Parathyroid adenoma (tissue), 2 donors: ENCODE measurements around the gene PRKN.

Source experiments
- H2AFZ ChIP-seq: fragments of 300-600 bp; sonication (generic); one replicate; pipeline ENCODE4 v1.7.0; 2017; ENCODE audit warnings: antibody characterized with exemption, mild to moderate bottlenecking
- H3K27ac ChIP-seq: fragments of 300-600 bp; sonication (generic); one replicate; pipeline ENCODE4 v1.7.0; 2017
- H3K27me3 ChIP-seq: fragments of 300-600 bp; sonication (generic); one replicate; pipeline ENCODE4 v1.7.0; 2017; ENCODE audit warnings: low read length; ENCODE audit not compliant: control insufficient read depth, insufficient read depth
- H3K36me3 ChIP-seq: fragments of 300-600 bp; sonication (generic); one replicate; pipeline ENCODE4 v1.7.0; 2017; ENCODE audit warnings: low read length; ENCODE audit not compliant: control insufficient read depth, insufficient read depth
- H3K4me1 ChIP-seq: fragments of 300-600 bp; sonication (generic); one replicate; pipeline ENCODE4 v1.7.0; 2017; ENCODE audit warnings: control low read depth
- H3K4me2 ChIP-seq: fragments of 300-600 bp; sonication (generic); one replicate; pipeline ENCODE4 v1.7.0; 2017; ENCODE audit warnings: low read length
- H3K4me3 ChIP-seq: fragments of 300-600 bp; sonication (generic); one replicate; pipeline ENCODE4 v1.7.0; 2017; ENCODE audit warnings: low read depth, low read length
- H3K79me2 ChIP-seq: fragments of 300-600 bp; sonication (generic); one replicate; pipeline ENCODE4 v1.7.0; 2017; ENCODE audit warnings: control low read depth
- H3K9ac ChIP-seq: fragments of 300-600 bp; sonication (generic); one replicate; pipeline ENCODE4 v1.7.0; 2017; ENCODE audit warnings: mild to moderate bottlenecking
- H3K9me3 ChIP-seq: fragments of 300-600 bp; sonication (generic); one replicate; pipeline ENCODE4 v1.7.0; 2017; ENCODE audit warnings: low read length; ENCODE audit not compliant: control insufficient read depth
- TF ChIP-seq, protein P1 (sequence below): fragments of 300-600 bp; sonication (generic); IDR thresholded peaks from one replicate; pipeline ENCODE4 v1.7.0; 2017; ENCODE audit warnings: antibody characterized with exemption, mild to moderate bottlenecking
- donor health status: primary hyperparathyroidism.

The PRKN gene

DNA sequence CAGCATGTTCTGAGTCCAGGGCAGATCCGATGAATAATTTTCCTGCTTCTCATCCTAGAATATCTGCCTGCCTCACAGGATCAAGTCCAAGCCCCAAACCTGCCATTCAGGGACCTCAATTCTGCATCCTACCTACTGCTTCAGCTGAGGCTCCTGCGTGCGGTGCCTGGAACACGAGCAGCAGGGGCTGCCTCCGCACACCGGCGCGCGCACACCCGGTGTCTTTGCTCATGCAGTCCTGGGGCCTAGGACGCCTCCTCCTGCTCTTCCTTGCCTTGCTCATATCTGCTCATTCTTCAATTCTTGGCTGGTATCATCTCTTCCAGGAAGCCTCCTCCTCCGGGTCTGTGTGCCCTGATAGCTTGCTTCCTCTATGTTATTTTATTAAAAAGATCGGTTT is 1372.6 kb downstream of the PRKN start:
- Histone ChIP-seq H2AFZ (no peak overlapping the region), H3K79me2 (no peaks in the 10 kb centered on the region), H3K9me3 (no peaks in the 10 kb centered on the region), H3K4me1 (no peaks in the 10 kb centered on the region), H3K4me2 (no peak overlapping the region), H3K4me3 (no peak overlapping the region), H3K27me3 (no peaks in the 10 kb centered on the region), H3K9ac (no peak overlapping the region), H3K36me3 (no peaks in the 10 kb centered on the region), H3K27ac (no peak overlapping the region)
- TF ChIP-seq, protein P1, sequence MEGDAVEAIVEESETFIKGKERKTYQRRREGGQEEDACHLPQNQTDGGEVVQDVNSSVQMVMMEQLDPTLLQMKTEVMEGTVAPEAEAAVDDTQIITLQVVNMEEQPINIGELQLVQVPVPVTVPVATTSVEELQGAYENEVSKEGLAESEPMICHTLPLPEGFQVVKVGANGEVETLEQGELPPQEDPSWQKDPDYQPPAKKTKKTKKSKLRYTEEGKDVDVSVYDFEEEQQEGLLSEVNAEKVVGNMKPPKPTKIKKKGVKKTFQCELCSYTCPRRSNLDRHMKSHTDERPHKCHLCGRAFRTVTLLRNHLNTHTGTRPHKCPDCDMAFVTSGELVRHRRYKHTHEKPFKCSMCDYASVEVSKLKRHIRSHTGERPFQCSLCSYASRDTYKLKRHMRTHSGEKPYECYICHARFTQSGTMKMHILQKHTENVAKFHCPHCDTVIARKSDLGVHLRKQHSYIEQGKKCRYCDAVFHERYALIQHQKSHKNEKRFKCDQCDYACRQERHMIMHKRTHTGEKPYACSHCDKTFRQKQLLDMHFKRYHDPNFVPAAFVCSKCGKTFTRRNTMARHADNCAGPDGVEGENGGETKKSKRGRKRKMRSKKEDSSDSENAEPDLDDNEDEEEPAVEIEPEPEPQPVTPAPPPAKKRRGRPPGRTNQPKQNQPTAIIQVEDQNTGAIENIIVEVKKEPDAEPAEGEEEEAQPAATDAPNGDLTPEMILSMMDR = no peak

DNA sequence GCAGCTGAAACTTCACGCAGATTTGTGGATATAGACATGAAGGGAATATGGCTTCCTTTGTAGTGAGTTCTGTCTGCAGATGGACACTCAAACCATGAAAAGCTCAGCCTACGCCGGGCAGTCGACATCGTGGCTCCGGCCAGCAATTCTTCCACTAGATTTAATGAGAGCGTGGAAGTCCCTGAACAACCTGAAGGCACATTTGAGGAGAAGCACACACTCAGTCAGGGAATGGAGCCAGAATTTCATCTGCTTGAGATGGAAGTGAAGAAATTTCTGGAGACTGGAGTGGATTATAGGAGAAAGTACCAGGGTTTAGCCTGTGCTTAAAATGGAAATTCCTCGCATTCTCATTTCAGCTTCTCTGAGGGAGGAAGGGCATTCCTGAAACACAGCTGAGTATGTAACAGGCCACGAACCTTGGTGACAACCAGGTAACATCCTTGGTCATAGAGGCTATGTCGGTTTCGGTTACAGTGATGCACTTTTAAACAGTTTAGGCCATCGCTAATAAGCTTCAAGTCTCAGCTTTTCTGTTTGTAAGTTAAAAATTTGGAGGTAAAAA is 1373.2 kb downstream of the PRKN start:
- Histone ChIP-seq H3K9me3 (no peaks in the 10 kb centered on the region), H3K4me3 (no peak overlapping the region), H3K36me3 (no peaks in the 10 kb centered on the region), H2AFZ (no peak overlapping the region), H3K4me1 (no peaks in the 10 kb centered on the region), H3K27ac (no peak overlapping the region), H3K4me2 (no peak overlapping the region), H3K27me3 (no peaks in the 10 kb centered on the region), H3K79me2 (no peaks in the 10 kb centered on the region), H3K9ac (no peak overlapping the region)
- TF ChIP-seq, protein P1 = no peak

DNA sequence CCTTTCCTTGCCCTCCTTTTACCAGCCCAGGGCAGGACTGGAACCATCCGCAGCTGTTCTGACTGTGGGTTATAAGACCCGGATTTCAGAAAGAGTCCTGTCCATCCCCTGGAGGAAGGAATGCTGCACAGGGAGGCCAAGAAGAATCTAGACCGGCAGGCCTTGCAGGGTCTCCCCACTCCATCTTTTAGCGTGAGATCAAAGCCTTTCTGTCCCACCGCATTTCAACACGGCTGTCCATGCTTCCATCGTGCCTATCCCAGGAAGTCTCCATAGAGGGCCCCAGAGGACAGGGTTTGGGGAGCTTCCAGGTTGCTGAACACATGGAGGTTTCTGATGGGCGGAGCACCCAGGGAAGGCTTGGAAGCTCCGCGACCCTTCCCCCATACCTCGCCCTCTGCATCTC is 1374.4 kb downstream of the PRKN start:
- H3K79me2 ChIP-seq = no peaks in the 10 kb centered on the region
- no peak overlapping the region for H2AFZ ChIP-seq
- H3K9ac ChIP-seq = no peak overlapping the region
- H3K4me1 ChIP-seq = no peaks in the 10 kb centered on the region
- H3K9me3 ChIP-seq = no peaks in the 10 kb centered on the region
- TF ChIP-seq, protein P1 = no peak
- H3K36me3 ChIP-seq = no peaks in the 10 kb centered on the region
- no peak overlapping the region for H3K4me2 ChIP-seq
- no peak overlapping the region for H3K27ac ChIP-seq
- no peak overlapping the region for H3K4me3 ChIP-seq
- no peaks in the 10 kb centered on the region for H3K27me3 ChIP-seq

DNA sequence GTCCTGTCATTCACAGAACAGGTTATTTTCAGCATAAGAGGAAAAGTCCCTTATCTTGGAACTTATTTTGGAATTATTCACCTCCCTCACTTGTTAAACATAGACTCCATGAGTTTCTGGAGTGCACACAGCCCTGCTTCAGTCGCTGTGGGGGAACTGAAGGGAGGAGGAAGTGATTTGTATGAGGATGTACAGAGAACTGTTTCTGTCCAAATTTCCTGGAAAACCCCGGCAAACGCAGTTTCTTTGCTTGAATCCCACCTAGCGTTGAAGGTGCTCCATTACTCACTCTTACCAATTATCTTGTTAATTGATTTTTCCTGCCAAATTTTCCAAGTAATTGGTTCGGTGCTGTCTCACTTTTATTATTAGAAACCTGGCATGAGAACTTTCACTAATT is 1375.7 kb downstream of the PRKN start:
- Histone ChIP-seq H3K4me2 (no peak overlapping the region), H3K4me3 (no peak overlapping the region), H3K79me2 (no peaks in the 10 kb centered on the region), H3K27me3 (no peaks in the 10 kb centered on the region), H3K27ac (no peak overlapping the region), H2AFZ (no peak overlapping the region), H3K4me1 (no peaks in the 10 kb centered on the region), H3K36me3 (no peaks in the 10 kb centered on the region), H3K9me3 (no peaks in the 10 kb centered on the region), H3K9ac (no peak overlapping the region)
- TF ChIP-seq, protein P1 = no peak

DNA sequence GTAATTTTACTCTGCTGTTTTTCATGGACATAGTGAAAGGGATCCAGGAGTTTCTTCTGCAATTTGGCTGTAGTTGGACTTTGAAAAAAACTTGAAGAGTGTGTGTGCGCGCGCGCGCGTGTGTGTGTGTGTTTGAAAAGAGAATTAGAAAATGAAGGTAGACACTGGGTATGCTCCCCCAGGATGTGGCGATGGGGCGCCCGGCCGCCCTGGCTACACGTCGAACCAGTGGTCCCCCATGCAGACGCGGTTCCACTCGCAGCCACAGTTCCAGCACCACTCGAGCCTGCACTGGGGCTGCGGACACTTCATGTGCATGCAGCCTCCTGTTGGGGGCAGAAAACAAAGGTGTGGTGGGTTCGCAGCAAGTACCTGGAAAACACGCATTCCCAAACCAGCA is 1377.7 kb downstream of the PRKN start:
- TF ChIP-seq, protein P1 = no peak
- Histone ChIP-seq H3K4me2 (no peak overlapping the region), H3K9ac (no peak overlapping the region), H3K4me3 (no peak overlapping the region), H3K27me3 (no peaks in the 10 kb centered on the region), H3K79me2 (no peaks in the 10 kb centered on the region), H2AFZ (no peak overlapping the region), H3K9me3 (no peaks in the 10 kb centered on the region), H3K36me3 (no peaks in the 10 kb centered on the region), H3K27ac (no peak overlapping the region), H3K4me1 (no peaks in the 10 kb centered on the region)
